Liver (tissue), 3 donors: Measurements from ENCODE around the gene STRA6.

ENCODE experiments used
- FOXA2 ChIP-seq: IDR thresholded peaks from 2 replicates; pipeline ENCODE4 v1.6.1; 2016; ENCODE audit warnings: antibody characterized with exemption
- GABPA ChIP-seq, 2 donors: IDR thresholded peaks in 1 of 2; conservative IDR thresholded peaks in 1 of 2; 2 replicates each; pipeline ENCODE4 v1.6.1; 2016; ENCODE audit warnings: antibody characterized with exemption in 2 of 2, mild to moderate bottlenecking in 1 of 2, moderate library complexity in 1 of 2
- HNF4A ChIP-seq, 2 donors: conservative IDR thresholded peaks; 2 replicates each; pipeline ENCODE4 v1.6.1; 2016; ENCODE audit warnings: antibody characterized with exemption in 2 of 2, mild to moderate bottlenecking in 2 of 2
- SP1 ChIP-seq: IDR thresholded peaks from 2 replicates; pipeline ENCODE4 v1.6.1; 2018; ENCODE audit warnings: antibody characterized with exemption, mild to moderate bottlenecking
- YY1 ChIP-seq: IDR thresholded peaks from 2 replicates; pipeline ENCODE4 v1.6.1; 2016; ENCODE audit warnings: antibody characterized with exemption, mild to moderate bottlenecking
- TF ChIP-seq, protein P1 (sequence below): fragments of 150-350 bp; IDR thresholded peaks from 2 replicates; pipeline ENCODE4 v1.5.1; 2017; ENCODE audit warnings: improper control_type of control experiment, low read depth, low read length; ENCODE audit not compliant: missing input control
- TF ChIP-seq, protein P2 (sequence below): IDR thresholded peaks from 2 replicates; pipeline ENCODE4 v1.6.1; 2016; ENCODE audit warnings: antibody characterized with exemption
- TF ChIP-seq, protein P3 (sequence below): IDR thresholded peaks from 2 replicates; pipeline ENCODE4 v1.6.1; 2016; ENCODE audit warnings: antibody characterized with exemption, mild to moderate bottlenecking
- donor health status: healthy.
- donor health status: healthy.

- TF ChIP-seq YY1 (no peak), HNF4A (conservative IDR thresholded peaks at IDR 0.05) (no peak), SP1 (no peak), GABPA (IDR thresholded peaks at IDR 0.05 in 1 of 2, conservative IDR thresholded peaks at IDR 0.05 in 1 of 2) (no peak), FOXA2 (no peak)
- TF ChIP-seq, protein P1, sequence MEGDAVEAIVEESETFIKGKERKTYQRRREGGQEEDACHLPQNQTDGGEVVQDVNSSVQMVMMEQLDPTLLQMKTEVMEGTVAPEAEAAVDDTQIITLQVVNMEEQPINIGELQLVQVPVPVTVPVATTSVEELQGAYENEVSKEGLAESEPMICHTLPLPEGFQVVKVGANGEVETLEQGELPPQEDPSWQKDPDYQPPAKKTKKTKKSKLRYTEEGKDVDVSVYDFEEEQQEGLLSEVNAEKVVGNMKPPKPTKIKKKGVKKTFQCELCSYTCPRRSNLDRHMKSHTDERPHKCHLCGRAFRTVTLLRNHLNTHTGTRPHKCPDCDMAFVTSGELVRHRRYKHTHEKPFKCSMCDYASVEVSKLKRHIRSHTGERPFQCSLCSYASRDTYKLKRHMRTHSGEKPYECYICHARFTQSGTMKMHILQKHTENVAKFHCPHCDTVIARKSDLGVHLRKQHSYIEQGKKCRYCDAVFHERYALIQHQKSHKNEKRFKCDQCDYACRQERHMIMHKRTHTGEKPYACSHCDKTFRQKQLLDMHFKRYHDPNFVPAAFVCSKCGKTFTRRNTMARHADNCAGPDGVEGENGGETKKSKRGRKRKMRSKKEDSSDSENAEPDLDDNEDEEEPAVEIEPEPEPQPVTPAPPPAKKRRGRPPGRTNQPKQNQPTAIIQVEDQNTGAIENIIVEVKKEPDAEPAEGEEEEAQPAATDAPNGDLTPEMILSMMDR: no peak
- TF ChIP-seq, protein P2, sequence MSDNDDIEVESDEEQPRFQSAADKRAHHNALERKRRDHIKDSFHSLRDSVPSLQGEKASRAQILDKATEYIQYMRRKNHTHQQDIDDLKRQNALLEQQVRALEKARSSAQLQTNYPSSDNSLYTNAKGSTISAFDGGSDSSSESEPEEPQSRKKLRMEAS: no peak
- TF ChIP-seq, protein P3, sequence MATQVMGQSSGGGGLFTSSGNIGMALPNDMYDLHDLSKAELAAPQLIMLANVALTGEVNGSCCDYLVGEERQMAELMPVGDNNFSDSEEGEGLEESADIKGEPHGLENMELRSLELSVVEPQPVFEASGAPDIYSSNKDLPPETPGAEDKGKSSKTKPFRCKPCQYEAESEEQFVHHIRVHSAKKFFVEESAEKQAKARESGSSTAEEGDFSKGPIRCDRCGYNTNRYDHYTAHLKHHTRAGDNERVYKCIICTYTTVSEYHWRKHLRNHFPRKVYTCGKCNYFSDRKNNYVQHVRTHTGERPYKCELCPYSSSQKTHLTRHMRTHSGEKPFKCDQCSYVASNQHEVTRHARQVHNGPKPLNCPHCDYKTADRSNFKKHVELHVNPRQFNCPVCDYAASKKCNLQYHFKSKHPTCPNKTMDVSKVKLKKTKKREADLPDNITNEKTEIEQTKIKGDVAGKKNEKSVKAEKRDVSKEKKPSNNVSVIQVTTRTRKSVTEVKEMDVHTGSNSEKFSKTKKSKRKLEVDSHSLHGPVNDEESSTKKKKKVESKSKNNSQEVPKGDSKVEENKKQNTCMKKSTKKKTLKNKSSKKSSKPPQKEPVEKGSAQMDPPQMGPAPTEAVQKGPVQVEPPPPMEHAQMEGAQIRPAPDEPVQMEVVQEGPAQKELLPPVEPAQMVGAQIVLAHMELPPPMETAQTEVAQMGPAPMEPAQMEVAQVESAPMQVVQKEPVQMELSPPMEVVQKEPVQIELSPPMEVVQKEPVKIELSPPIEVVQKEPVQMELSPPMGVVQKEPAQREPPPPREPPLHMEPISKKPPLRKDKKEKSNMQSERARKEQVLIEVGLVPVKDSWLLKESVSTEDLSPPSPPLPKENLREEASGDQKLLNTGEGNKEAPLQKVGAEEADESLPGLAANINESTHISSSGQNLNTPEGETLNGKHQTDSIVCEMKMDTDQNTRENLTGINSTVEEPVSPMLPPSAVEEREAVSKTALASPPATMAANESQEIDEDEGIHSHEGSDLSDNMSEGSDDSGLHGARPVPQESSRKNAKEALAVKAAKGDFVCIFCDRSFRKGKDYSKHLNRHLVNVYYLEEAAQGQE: no peak
Observed at GRCh38 chr15:74222240-74223119, 19.9 kb upstream of the STRA6 start.
